SK-N-MC (cell line): ENCODE measurements around the gene FAM221B.

ENCODE experiments used
- DNase-seq: peaks from one replicate; pipeline ENCODE4 v3.0.0-alpha.2; 2011; ENCODE audit warnings: low read depth, low spot score
- H3K27ac ChIP-seq: fragments of 200-600 bp; sonication (generic); 2 replicates; pipeline ENCODE4 v1.5.1; 2016; ENCODE audit warnings: mixed run types
- H3K36me3 ChIP-seq: fragments of 200-600 bp; sonication (generic); 2 replicates; pipeline ENCODE4 v1.6.1; 2017; ENCODE audit warnings: antibody characterized with exemption, low read length, mixed read lengths; ENCODE audit not compliant: insufficient read depth
- H3K4me3 ChIP-seq: fragments of 200-600 bp; sonication (generic); 2 replicates; pipeline ENCODE4 v1.5.1; 2016
- H3K9ac ChIP-seq: fragments of 200-600 bp; sonication (generic); 2 replicates; pipeline ENCODE4 v1.8.0; 2017; ENCODE audit warnings: mixed run types, mixed read lengths; ENCODE audit not compliant: insufficient read length
- H3K9me3 ChIP-seq: fragments of 200-600 bp; sonication (generic); 2 replicates; pipeline ENCODE4 v1.6.1; 2017; ENCODE audit warnings: low read depth, mild to moderate bottlenecking, antibody characterized with exemption, low read length, moderate library complexity, mixed read lengths
- EZH2 ChIP-seq: fragments of 200-600 bp; sonication (generic); IDR thresholded peaks from one replicate; pipeline ENCODE4 v1.6.1; 2017; ENCODE audit warnings: antibody characterized with exemption
- FOXP2 ChIP-seq: optimal IDR thresholded peaks from 2 replicates; pipeline ENCODE3; 2011; ENCODE audit warnings: mild to moderate bottlenecking, moderate library complexity; ENCODE audit not compliant: insufficient read depth; ENCODE audit errors: extremely low read length, control extremely low read depth
- POLR2AphosphoS5 ChIP-seq: IDR thresholded peaks from 2 replicates; pipeline ENCODE4 v1.6.1; 2012; ENCODE audit warnings: mild to moderate bottlenecking, low read depth, low read length, borderline replicate concordance

FAM221B gene

GRCh38 chr9:35852876-35853865 lies 24.6 kb upstream of the FAM221B start:
- TF ChIP-seq EZH2 (no peak), POLR2AphosphoS5 (no peak), FOXP2 (no peak)
- no peaks in the 10 kb centered on the region for H3K9me3 ChIP-seq
- no peak for DNase-seq
- H3K36me3 ChIP-seq: no peaks in the 10 kb centered on the region
- no peak overlapping the region for H3K4me3 ChIP-seq
- no peak overlapping the region for H3K9ac ChIP-seq
- no peak overlapping the region for H3K27ac ChIP-seq

GRCh38 chr9:35852267-35852815 lies 23.8 kb upstream of the FAM221B start:
- DNase-seq: no peak
- Histone ChIP-seq H3K4me3 (no peak overlapping the region), H3K9ac (no peak overlapping the region), H3K27ac (no peak overlapping the region), H3K36me3 (no peaks in the 10 kb centered on the region), H3K9me3 (no peaks in the 10 kb centered on the region)
- TF ChIP-seq EZH2 (no peak), FOXP2 (no peak), POLR2AphosphoS5 (no peak)

GRCh38 chr9:35847792-35848572 lies 19.4 kb upstream of the FAM221B start:
- DNase-seq: no peak
- no peaks in the 10 kb centered on the region for H3K36me3 ChIP-seq
- no peak overlapping the region for H3K4me3 ChIP-seq
- H3K9me3 ChIP-seq: no peaks in the 10 kb centered on the region
- TF ChIP-seq POLR2AphosphoS5 (no peak), FOXP2 (no peak), EZH2 (no peak)
- H3K27ac ChIP-seq: no peak overlapping the region
- no peak overlapping the region for H3K9ac ChIP-seq

- no peak for DNase-seq
- H3K36me3 ChIP-seq: no peaks in the 10 kb centered on the region
- H3K9ac ChIP-seq: no peak overlapping the region
- no peak overlapping the region for H3K4me3 ChIP-seq
- H3K9me3 ChIP-seq: no peaks in the 10 kb centered on the region
- H3K27ac ChIP-seq: no peak overlapping the region
- TF ChIP-seq EZH2 (no peak), POLR2AphosphoS5 (no peak), FOXP2 (no peak)
These were observed 17.6 kb upstream of the FAM221B start for GRCh38 chr9:35845824-35846771.

GRCh38 chr9:35844628-35845270 lies 16.2 kb upstream of the FAM221B start:
- TF ChIP-seq FOXP2 (no peak), POLR2AphosphoS5 (no peak), EZH2 (no peak)
- Histone ChIP-seq H3K36me3 (no peaks in the 10 kb centered on the region), H3K9me3 (no peaks in the 10 kb centered on the region), H3K27ac (no peak overlapping the region), H3K4me3 (no peak overlapping the region), H3K9ac (no peak overlapping the region)
- peak; percentile 24 for DNase-seq

- no peak overlapping the region for H3K27ac ChIP-seq
- H3K36me3 ChIP-seq: no peaks in the 10 kb centered on the region
- H3K4me3 ChIP-seq: no peak overlapping the region
- no peaks in the 10 kb centered on the region for H3K9me3 ChIP-seq
- DNase-seq: no peak
- no peak overlapping the region for H3K9ac ChIP-seq
- TF ChIP-seq EZH2 (no peak), POLR2AphosphoS5 (no peak), FOXP2 (no peak)
These were observed 14.3 kb upstream of the FAM221B start for GRCh38 chr9:35842795-35843194.
